ENCODE results near the gene MX2.
"Not testable (repeated sequence)": the region's sequence is repeated elsewhere in the genome, so short reads cannot be mapped to it uniquely, and the experiment has no call there.

The MX2 gene

GRCh38 chr21:41390043-41390639, 28.3 kb downstream of the MX2 start:
- no peak for DNase-seq

- DNase-seq = no peak
Observed at GRCh38 chr21:41393876-41394465, 32.1 kb downstream of the MX2 start.

- DNase-seq = no peak
Observed at GRCh38 chr21:41396558-41397075, 34.8 kb downstream of the MX2 start.

- no peak for DNase-seq
Observed at GRCh38 chr21:41397471-41397891, 35.7 kb downstream of the MX2 start.

- no peak for DNase-seq
Observed at GRCh38 chr21:41398251-41398650, 36.4 kb downstream of the MX2 start.

GRCh38 chr21:41398831-41399230, 37.0 kb downstream of the MX2 start:
- DNase-seq = no peak

GRCh38 chr21:41399246-41399800, 37.5 kb downstream of the MX2 start:
- no peak for DNase-seq

- DNase-seq = no peak
Observed at GRCh38 chr21:41402231-41402630, 40.4 kb downstream of the MX2 start.

- no peak for DNase-seq
Observed at GRCh38 chr21:41402796-41403195, 41.0 kb downstream of the MX2 start.

- DNase-seq = no peak
Observed at GRCh38 chr21:41403331-41403730, 41.5 kb downstream of the MX2 start.

GRCh38 chr21:41403966-41404365, 42.1 kb downstream of the MX2 start:
- DNase-seq = no peak

GRCh38 chr21:41405321-41405720, 43.5 kb downstream of the MX2 start:
- DNase-seq = no peak

- DNase-seq = no peak
Observed at GRCh38 chr21:41406340-41406739, 44.5 kb downstream of the MX2 start.

GRCh38 chr21:41407541-41408460, 46.0 kb downstream of the MX2 start:
- no peak for DNase-seq

GRCh38 chr21:41410361-41410760, 48.5 kb downstream of the MX2 start:
- DNase-seq = no peak

- no peak for DNase-seq
Observed at GRCh38 chr21:41410767-41411448, 49.1 kb downstream of the MX2 start.

- DNase-seq = no peak
Observed at GRCh38 chr21:41411449-41412089, 49.7 kb downstream of the MX2 start.

- not testable (repeated sequence) for DNase-seq
Observed at GRCh38 chr21:41417505-41417904, 55.7 kb downstream of the MX2 start.

GRCh38 chr21:41418393-41418792, 56.6 kb downstream of the MX2 start:
- DNase-seq = no peak

- DNase-seq = no peak
Observed at GRCh38 chr21:41418956-41419680, 57.3 kb downstream of the MX2 start.
